GM13976 (cell line): ENCODE data around the gene STAC2.

Source experiments
- DNase-seq: peaks from one replicate; pipeline ENCODE4 v3.0.0; 2012; ENCODE audit warnings: low spot score
- in situ Hi-C: fragments of 300-500 bp; cut with MboI; formaldehyde crosslinking; loops from one replicate; pipeline ENCODE4 v1.12.0; 2022; ENCODE audit warnings: low sequenced_read_pairs, mixed read lengths, inconsistent platforms; ENCODE audit not compliant: unreplicated experiment
- TF ChIP-seq, protein P1 (sequence below): IDR thresholded peaks from 2 replicates; pipeline ENCODE4 v1.5.1; 2012; ENCODE audit warnings: borderline replicate concordance, mild to moderate bottlenecking; ENCODE audit not compliant: insufficient read depth; ENCODE audit errors: extremely low read depth, missing control alignments, control extremely low read depth

STAC2 gene

DNA sequence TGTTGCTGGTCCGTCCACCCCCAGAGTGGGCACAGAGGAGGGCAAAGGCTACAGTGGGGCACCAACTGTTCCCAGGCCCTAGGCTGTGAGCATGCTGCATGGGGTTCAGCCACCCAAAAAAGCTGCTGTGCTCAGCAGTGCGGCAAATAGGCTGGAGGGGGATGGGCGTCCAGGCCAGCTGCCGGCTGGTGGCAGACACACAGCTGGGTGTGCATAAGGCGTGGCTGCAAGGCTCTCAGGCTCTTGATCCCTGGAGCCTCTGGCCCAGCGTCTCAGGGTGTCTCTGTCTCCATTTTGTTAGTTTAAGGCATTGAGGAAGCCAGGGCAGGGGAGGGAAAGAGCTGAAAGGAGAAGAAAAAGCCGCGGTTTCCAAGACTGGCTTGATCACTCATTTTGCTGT, 16.9 kb downstream of the STAC2 start:
- in situ Hi-C loops, result no loop called here
- no peak for DNase-seq
- TF ChIP-seq, protein P1, sequence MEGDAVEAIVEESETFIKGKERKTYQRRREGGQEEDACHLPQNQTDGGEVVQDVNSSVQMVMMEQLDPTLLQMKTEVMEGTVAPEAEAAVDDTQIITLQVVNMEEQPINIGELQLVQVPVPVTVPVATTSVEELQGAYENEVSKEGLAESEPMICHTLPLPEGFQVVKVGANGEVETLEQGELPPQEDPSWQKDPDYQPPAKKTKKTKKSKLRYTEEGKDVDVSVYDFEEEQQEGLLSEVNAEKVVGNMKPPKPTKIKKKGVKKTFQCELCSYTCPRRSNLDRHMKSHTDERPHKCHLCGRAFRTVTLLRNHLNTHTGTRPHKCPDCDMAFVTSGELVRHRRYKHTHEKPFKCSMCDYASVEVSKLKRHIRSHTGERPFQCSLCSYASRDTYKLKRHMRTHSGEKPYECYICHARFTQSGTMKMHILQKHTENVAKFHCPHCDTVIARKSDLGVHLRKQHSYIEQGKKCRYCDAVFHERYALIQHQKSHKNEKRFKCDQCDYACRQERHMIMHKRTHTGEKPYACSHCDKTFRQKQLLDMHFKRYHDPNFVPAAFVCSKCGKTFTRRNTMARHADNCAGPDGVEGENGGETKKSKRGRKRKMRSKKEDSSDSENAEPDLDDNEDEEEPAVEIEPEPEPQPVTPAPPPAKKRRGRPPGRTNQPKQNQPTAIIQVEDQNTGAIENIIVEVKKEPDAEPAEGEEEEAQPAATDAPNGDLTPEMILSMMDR, result no peak

DNA sequence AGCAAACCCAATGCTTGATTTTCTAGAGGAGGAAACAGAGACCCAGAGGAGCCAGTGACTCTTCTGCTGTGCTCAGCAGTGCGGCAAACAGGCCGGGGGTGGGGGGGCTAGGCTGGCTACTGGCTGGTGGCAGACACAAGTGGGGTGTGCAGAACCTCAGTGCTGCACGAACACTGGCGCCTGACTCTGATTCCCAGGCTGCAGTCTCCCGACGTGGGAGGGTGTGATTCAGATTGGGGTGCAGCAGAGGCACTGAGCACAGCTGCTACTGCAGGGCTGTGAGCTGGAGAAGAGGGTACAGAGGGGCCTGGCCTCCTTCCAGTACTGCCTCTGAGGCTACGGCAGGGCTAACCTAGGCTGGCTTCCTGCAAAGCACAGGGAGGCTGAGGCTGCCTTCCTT, 17.6 kb downstream of the STAC2 start:
- no peak for DNase-seq
- in situ Hi-C loops, result no loop called here
- TF ChIP-seq, protein P1, result no peak

- in situ Hi-C loops, result no loop called here
- TF ChIP-seq, protein P1, result no peak
- no peak for DNase-seq
Observed at GRCh38 chr17:39205112-39205526, 20.6 kb downstream of the STAC2 start.

DNA sequence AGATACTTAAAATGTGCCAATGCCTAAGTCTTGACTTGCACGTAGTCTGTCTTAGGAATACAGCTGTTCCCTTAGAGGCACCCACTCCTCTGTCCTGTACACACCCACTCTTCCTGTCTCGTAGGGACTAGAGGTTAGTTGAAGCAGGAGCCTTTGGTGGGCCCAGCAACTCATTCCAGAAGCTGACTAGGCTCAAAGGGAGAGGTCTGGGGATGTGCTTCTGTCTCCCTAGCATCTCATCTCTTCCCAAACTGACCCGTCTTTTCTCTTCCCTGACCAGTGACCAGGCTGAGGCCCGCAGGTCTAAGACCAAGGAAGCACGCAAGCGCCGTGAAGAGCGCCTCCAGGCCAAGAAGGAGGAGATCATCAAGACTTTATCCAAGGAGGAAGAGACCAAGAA, 21.5 kb downstream of the STAC2 start:
- DNase-seq, result no peak
- TF ChIP-seq, protein P1, result no peak
- in situ Hi-C loops, result no loop called here

DNA sequence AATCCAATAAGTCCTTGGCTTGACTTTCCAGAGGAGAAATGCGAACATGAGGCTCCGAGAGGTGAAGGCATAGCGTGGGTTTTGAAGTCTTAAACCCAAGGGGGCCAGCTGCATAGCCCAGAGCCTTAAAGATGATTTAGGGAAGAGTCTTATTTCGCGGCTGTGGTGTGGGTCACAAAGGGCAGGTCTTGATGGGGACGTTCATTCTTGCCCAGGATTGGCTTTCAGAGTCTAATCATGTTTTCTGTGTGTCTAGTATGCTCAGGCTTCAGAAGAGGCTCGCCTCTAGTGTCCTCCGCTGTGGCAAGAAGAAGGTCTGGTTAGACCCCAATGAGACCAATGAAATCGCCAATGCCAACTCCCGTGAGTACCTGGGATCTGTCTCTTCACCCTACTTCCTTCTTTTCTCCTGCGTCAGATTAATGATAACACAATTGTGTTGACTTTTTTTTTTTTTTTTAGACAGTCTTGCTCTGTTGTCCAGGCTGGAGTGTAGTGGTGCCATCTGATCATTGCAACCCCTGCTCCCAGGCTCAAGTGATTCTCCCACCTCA, 24.7 kb downstream of the STAC2 start:
- TF ChIP-seq, protein P1, result no peak
- no peak for DNase-seq
- in situ Hi-C loops, result no loop called here

- TF ChIP-seq, protein P1, result no peak
- in situ Hi-C loops, result no loop called here
- DNase-seq, result peak; percentile 93
Observed at GRCh38 chr17:39200070-39200879, 25.5 kb downstream of the STAC2 start, which contains the start of gene RPL19. Gene RPL19, plus strand, starts transcription at chr17:39200283. Its CDS starts 62 bp downstream, at chr17:39200345.
